Adipose tissue (tissue), 3 donors: ENCODE measurements around the gene ATP6V0A1. TPM values are rescaled to one million over a fixed set of nuclear protein-coding genes. Genes with fewer than 3 reads are reported as not detected.

Experiments used
- H3K27ac ChIP-seq: one replicate; pipeline ENCODE4 v1.5.1; 2013; ENCODE audit warnings: low read depth, low read length
- WGBS, 3 donors: extraction: QIAGEN DNeasy Blood & Tissue Kit; methylation state at CpG; one replicate each; pipeline ENCODE4 v1.1.7; 2013; 5-methylcytosine and 5-hydroxymethylcytosine counted together
- polyA plus RNA-seq, 3 donors: library from polyadenylated mRNA; stranded (reverse); fragments of 200-250 nt; gene quantifications; one replicate each; pipeline ENCODE4 v1.2.3, GENCODE V29; 2013
- donor health status: healthy with polysubstance abuse.
- donor health status: Bipolar disorder and iron deficiency.
- donor health status: healthy.

ATP6V0A1 gene
- polyA plus RNA-seq, 3 donors: 17.6 to 30.5 (median 25.8) TPM

- WGBS, 3 donors: 63 to 86% (median 69%) methylated on average over 9 of the region's 9 CpGs
- H3K27ac ChIP-seq: no peak overlapping the region
Measured at GRCh38 chr17:42512246-42512645, 53.6 kb downstream of the ATP6V0A1 start.

- 42 to 77% (median 53%) methylated on average over 6 of the region's 6 CpGs for WGBS, 3 donors
- no peak overlapping the region for H3K27ac ChIP-seq
Measured at GRCh38 chr17:42512733-42513251, 54.1 kb downstream of the ATP6V0A1 start.

GRCh38 chr17:42513686-42514085, 55.0 kb downstream of the ATP6V0A1 start:
- WGBS, 3 donors: 92 to 94% (median 93%) methylated on average over 11 of the region's 11 CpGs

GRCh38 chr17:42514279-42514678, 55.6 kb downstream of the ATP6V0A1 start:
- H3K27ac ChIP-seq: no peak overlapping the region
- WGBS, 3 donors: 90 to 93% (median 91%) methylated on average over 11 of the region's 11 CpGs

More at GRCh38 chr17:42513686-42514085, 55.0 kb downstream of the ATP6V0A1 start:
- H3K27ac ChIP-seq: no peak overlapping the region

- H3K27ac ChIP-seq: no peak overlapping the region
- 71 to 92% (median 76%) methylated on average over 8 of the region's 8 CpGs for WGBS, 3 donors
Measured at GRCh38 chr17:42514867-42515266, 56.2 kb downstream of the ATP6V0A1 start.

GRCh38 chr17:42517516-42517915, 58.8 kb downstream of the ATP6V0A1 start:
- peak overlapping the region; percentile 70 for H3K27ac ChIP-seq
- 3 to 30% (median 5%) methylated on average over 9 of the region's 9 CpGs for WGBS, 3 donors

- WGBS, 3 donors: 19 to 51% (median 20%) methylated on average over 9 of the region's 9 CpGs
- H3K27ac ChIP-seq: peak overlapping the region; percentile 70
Measured at GRCh38 chr17:42518046-42518754, 59.5 kb downstream of the ATP6V0A1 start.

- H3K27ac ChIP-seq: peak overlapping the region; percentile 93
- WGBS, 3 donors: 16 to 53% (median 16%) methylated on average over 6 of the region's 6 CpGs
Measured at GRCh38 chr17:42518755-42519545, 60.3 kb downstream of the ATP6V0A1 start.

- 22 to 65% (median 22%) methylated on average over 12 of the region's 12 CpGs for WGBS, 3 donors
- peak overlapping the region; percentile 93 for H3K27ac ChIP-seq
Measured at GRCh38 chr17:42519546-42520491, 61.1 kb downstream of the ATP6V0A1 start.

- H3K27ac ChIP-seq: peak overlapping the region; percentile 87
- WGBS, 3 donors: 31 to 59% (median 32%) methylated on average over 9 of the region's 9 CpGs
Measured at GRCh38 chr17:42520540-42520951, 61.9 kb downstream of the ATP6V0A1 start.

- 52 to 76% (median 62%) methylated on average over 8 of the region's 8 CpGs for WGBS, 3 donors
- H3K27ac ChIP-seq: peak overlapping the region; percentile 87
Measured at GRCh38 chr17:42521036-42521435, 62.4 kb downstream of the ATP6V0A1 start.

GRCh38 chr17:42521666-42522262, 63.1 kb downstream of the ATP6V0A1 start:
- WGBS, 3 donors: 44 to 76% (median 63%) methylated on average over 11 of the region's 11 CpGs
- H3K27ac ChIP-seq: peak overlapping the region; percentile 3

- peak overlapping the region; percentile 3 for H3K27ac ChIP-seq
- WGBS, 3 donors: 56 to 73% (median 68%) methylated on average over 9 of the region's 9 CpGs
Measured at GRCh38 chr17:42522263-42522790, 63.6 kb downstream of the ATP6V0A1 start.

GRCh38 chr17:42522798-42523278, 64.2 kb downstream of the ATP6V0A1 start:
- no peak overlapping the region for H3K27ac ChIP-seq
- 83 to 86% (median 85%) methylated on average over 8 of the region's 8 CpGs for WGBS, 3 donors

GRCh38 chr17:42525221-42525620, 66.5 kb downstream of the ATP6V0A1 start:
- 76 to 85% (median 79%) methylated on average over 2 of the region's 2 CpGs for WGBS, 3 donors
- H3K27ac ChIP-seq: no peak overlapping the region

- no peak overlapping the region for H3K27ac ChIP-seq
- WGBS, 3 donors: 56 to 77% (median 68%) methylated on average over 6 of the region's 6 CpGs
Measured at GRCh38 chr17:42526031-42526444, 67.4 kb downstream of the ATP6V0A1 start.

GRCh38 chr17:42527932-42528331, 69.3 kb downstream of the ATP6V0A1 start:
- no peak overlapping the region for H3K27ac ChIP-seq
- WGBS, 3 donors: 83 to 91% (median 91%) methylated on average over 6 of the region's 6 CpGs
